KMS-11 (cell line): ENCODE data around the gene RNASEH2A.
A peak's percentile ranks its signal among the peaks of the same experiment; 100 is the strongest.
"Not testable (repeated sequence)": the region's sequence is repeated elsewhere in the genome, so short reads cannot be mapped to it uniquely, and the experiment has no call there.

Source experiments
- H2AFZ ChIP-seq: fragments of 200-600 bp; sonication (generic); 2 replicates; pipeline ENCODE4 v1.6.1; 2016; ENCODE audit warnings: antibody characterized with exemption, mixed run types, low read depth
- H3K27ac ChIP-seq: fragments of 200-600 bp; sonication (generic); 2 replicates; pipeline ENCODE4 v1.6.1; 2016; ENCODE audit warnings: mild to moderate bottlenecking, mixed run types
- H3K27me3 ChIP-seq: fragments of 200-600 bp; sonication (generic); 2 replicates; pipeline ENCODE4 v1.6.1; 2017; ENCODE audit warnings: mild to moderate bottlenecking, low read depth, mixed run types, moderate library complexity; ENCODE audit not compliant: insufficient read depth
- H3K36me3 ChIP-seq: fragments of 200-600 bp; sonication (generic); 2 replicates; pipeline ENCODE4 v1.6.1; 2017; ENCODE audit warnings: mild to moderate bottlenecking, mixed run types; ENCODE audit not compliant: insufficient read depth
- H3K4me1 ChIP-seq: fragments of 200-600 bp; sonication (generic); 2 replicates; pipeline ENCODE4 v1.6.1; 2016; ENCODE audit warnings: mild to moderate bottlenecking, low read depth, mixed run types; ENCODE audit not compliant: poor library complexity, severe bottlenecking
- H3K4me2 ChIP-seq: fragments of 200-600 bp; sonication (generic); 2 replicates; pipeline ENCODE4 v1.7.0; 2016; ENCODE audit warnings: mild to moderate bottlenecking, mixed run types
- H3K4me3 ChIP-seq: fragments of 200-600 bp; sonication (generic); IDR thresholded peaks from 2 replicates; pipeline ENCODE4 v1.6.1; 2017; ENCODE audit warnings: low read depth, low read length, mixed read lengths; ENCODE audit not compliant: insufficient read depth
- H3K79me2 ChIP-seq: fragments of 200-600 bp; sonication (generic); 2 replicates; pipeline ENCODE4 v1.6.1; 2016; ENCODE audit warnings: low read depth, mixed run types; ENCODE audit not compliant: insufficient read depth
- H3K9ac ChIP-seq: fragments of 200-600 bp; sonication (generic); 2 replicates; pipeline ENCODE4 v1.6.1; 2016; ENCODE audit warnings: mild to moderate bottlenecking, mixed run types
- H4K20me1 ChIP-seq: fragments of 200-600 bp; sonication (generic); 2 replicates; pipeline ENCODE4 v1.6.1; 2016; ENCODE audit warnings: mild to moderate bottlenecking, mixed run types; ENCODE audit not compliant: insufficient read depth
- TF ChIP-seq, protein P1 (sequence below): fragments of 200-600 bp; sonication (generic); conservative IDR thresholded peaks from 2 replicates; pipeline ENCODE4 v1.6.1; 2017; ENCODE audit warnings: low read depth, mild to moderate bottlenecking, antibody characterized with exemption, low read length, moderate library complexity, mixed read lengths

Gene RNASEH2A

DNA sequence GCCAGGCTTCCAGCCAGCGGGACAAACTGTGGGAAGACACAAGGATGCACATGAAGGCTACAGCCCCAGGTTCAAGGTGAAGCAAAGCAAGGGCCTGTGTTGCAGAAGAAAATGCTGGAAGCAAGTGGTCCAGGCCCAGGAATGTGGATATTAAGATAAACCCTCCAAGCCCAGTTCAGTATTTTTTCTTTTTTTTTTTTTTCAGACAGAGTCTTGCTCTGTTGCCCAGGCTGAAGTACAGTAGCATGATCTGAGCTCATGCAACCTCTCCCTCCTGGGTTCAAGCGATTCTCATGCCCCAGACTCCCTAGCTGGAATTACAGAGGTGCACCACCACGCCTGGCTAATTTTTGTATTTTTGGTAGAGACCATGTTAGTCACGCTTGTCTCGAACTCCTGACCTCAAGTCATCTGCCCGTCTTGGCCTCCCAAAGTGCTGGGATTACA lies 9.2 kb upstream of the RNASEH2A start:
- Histone ChIP-seq H3K27ac (no peak overlapping the region), H4K20me1 (no peaks in the 10 kb centered on the region), H3K4me1 (peaks cover 22% of the 10 kb centered on the region), H2AFZ (no peak overlapping the region), H3K27me3 (peaks cover 7% of the 10 kb centered on the region), H3K4me3 (no peak overlapping the region), H3K9ac (no peak overlapping the region), H3K79me2 (peaks cover 12% of the 10 kb centered on the region), H3K4me2 (no peak overlapping the region), H3K36me3 (no peaks in the 10 kb centered on the region)
- TF ChIP-seq, protein P1, sequence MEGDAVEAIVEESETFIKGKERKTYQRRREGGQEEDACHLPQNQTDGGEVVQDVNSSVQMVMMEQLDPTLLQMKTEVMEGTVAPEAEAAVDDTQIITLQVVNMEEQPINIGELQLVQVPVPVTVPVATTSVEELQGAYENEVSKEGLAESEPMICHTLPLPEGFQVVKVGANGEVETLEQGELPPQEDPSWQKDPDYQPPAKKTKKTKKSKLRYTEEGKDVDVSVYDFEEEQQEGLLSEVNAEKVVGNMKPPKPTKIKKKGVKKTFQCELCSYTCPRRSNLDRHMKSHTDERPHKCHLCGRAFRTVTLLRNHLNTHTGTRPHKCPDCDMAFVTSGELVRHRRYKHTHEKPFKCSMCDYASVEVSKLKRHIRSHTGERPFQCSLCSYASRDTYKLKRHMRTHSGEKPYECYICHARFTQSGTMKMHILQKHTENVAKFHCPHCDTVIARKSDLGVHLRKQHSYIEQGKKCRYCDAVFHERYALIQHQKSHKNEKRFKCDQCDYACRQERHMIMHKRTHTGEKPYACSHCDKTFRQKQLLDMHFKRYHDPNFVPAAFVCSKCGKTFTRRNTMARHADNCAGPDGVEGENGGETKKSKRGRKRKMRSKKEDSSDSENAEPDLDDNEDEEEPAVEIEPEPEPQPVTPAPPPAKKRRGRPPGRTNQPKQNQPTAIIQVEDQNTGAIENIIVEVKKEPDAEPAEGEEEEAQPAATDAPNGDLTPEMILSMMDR: no peak

DNA sequence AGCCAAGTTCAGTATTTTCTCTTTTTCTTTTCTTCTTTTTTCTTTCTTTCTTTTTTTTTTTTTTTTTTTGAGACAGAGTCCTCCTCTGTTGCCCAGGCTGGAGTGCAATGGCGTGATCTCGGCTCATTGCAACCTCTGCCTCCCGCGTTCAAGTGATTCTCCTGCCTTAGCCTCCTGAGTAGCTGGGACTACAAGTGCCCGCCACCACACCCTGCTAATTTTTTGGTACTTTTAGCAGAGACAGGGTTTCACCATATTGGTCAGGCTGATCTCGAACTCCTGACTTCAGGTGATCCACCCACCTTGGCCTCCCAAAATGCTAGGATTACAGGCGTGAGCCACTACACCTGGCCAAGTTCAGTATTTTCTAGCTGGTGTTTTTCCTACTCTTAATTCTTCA lies 8.8 kb upstream of the RNASEH2A start:
- H3K36me3 ChIP-seq, H2AFZ ChIP-seq, H3K4me3 ChIP-seq, H3K4me2 ChIP-seq, H3K27ac ChIP-seq, H3K79me2 ChIP-seq, H3K9ac ChIP-seq, H4K20me1 ChIP-seq: not testable (repeated sequence)
- Histone ChIP-seq H3K4me1 (peaks cover 22% of the 10 kb centered on the region), H3K27me3 (peaks cover 10% of the 10 kb centered on the region)

DNA sequence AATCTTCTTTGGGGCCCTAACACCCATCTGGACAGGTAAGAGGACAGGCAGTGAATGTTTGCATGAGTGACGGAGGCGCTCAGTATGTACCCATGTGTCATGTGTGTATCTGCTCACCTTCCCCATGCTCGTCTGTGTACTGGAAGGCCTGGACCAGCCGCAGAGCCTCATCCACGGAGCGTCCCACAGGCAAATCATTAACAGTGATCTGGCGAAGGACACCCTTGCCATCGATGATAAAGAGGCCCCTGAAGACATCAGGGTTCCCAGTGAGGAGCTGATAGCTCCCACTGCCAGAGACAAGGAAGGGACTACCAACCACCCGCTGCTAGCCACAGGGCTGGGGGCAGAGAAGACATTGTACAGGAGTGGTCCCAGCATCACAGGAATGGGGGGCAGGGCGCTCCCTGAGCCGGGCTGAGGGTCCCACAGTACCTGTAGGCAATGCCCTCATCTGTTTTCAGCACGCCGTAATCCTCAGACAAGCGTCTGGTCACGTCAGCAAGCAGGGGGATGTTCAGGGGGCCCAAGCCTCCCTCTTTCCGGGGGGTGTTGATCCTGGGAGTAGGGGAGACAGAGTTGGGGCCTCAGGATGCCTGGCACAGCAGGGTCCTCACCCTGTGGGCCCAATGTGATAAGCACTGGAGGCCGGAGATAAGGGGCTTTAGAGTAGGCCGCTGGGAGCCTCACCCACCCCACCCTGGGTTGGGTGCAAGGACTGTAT lies 6.5 kb upstream of the RNASEH2A start:
- no peak overlapping the region for H3K4me2 ChIP-seq
- H3K79me2 ChIP-seq: no peaks in the 10 kb centered on the region
- no peak overlapping the region for H3K4me3 ChIP-seq
- H4K20me1 ChIP-seq: no peaks in the 10 kb centered on the region
- TF ChIP-seq, protein P1: no peak
- no peaks in the 10 kb centered on the region for H3K36me3 ChIP-seq
- H3K27me3 ChIP-seq: peaks cover 13% of the 10 kb centered on the region
- peaks cover 11% of the 10 kb centered on the region for H3K4me1 ChIP-seq
- no peak overlapping the region for H3K27ac ChIP-seq
- H3K9ac ChIP-seq: no peak overlapping the region
- H2AFZ ChIP-seq: no peak overlapping the region

DNA sequence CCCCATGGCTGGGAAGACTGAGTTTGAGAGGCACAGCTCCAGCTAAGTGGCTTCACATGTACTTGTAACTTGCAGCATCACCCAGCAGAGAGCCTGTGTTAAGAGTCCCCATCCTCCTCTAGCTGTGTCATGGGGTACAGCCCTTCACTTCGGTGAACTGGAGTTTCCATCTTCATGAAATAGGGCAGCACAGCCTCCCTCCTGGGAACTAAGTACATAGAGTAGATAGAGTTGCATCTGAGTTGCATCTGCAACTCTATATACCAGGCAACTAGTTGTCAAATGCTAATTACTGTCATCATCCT lies 6.0 kb upstream of the RNASEH2A start:
- Histone ChIP-seq H3K4me1 (peaks cover 10% of the 10 kb centered on the region), H3K27me3 (peaks cover 13% of the 10 kb centered on the region), H4K20me1 (no peaks in the 10 kb centered on the region), H3K9ac (no peak overlapping the region), H2AFZ (no peak overlapping the region), H3K4me3 (no peak overlapping the region), H3K79me2 (no peaks in the 10 kb centered on the region), H3K4me2 (no peak overlapping the region), H3K27ac (no peak overlapping the region), H3K36me3 (no peaks in the 10 kb centered on the region)
- TF ChIP-seq, protein P1: no peak

DNA sequence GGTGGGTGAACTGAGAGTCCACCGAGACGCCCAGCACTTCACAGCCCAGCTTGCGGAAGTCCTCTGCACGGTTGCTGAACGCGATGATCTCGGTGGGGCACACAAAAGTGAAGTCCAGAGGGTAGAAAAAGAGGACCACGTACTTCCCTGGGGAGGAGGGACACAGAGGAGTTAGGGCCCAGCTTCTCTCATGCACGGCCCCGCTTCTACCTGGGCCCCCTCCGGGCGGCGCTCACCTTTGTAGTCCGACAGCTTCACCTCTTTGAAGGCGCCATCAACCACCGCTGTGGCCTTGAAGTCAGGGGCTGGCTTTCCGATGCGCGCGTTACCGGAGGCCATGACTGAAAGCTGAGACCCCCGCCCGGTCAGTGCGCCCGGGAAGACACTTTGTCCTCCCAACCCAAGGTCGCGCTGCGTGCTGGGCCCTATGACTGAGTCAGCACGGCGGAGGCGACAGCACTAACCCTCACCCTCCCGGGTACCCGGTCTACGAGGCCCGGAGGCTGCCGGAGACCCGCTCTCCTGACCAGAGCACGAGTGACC lies 5.4 kb upstream of the RNASEH2A start:
- Histone ChIP-seq H3K4me2 (peak overlapping the region; percentile 69; the same call in 1 of the 2 replicates), H3K27ac (no peak overlapping the region), H3K27me3 (peaks cover 13% of the 10 kb centered on the region), H3K79me2 (no peaks in the 10 kb centered on the region), H2AFZ (peak overlapping the region; percentile 85; the same call in 1 of the 2 replicates), H3K36me3 (no peaks in the 10 kb centered on the region), H3K4me1 (peaks cover 5% of the 10 kb centered on the region), H3K4me3 (no peak overlapping the region), H3K9ac (peak overlapping the region; percentile 52; the same call in 1 of the 2 replicates), H4K20me1 (no peaks in the 10 kb centered on the region)
- TF ChIP-seq, protein P1: no peak
